Common myeloid progenitor, CD34-positive (primary cell): ENCODE data around the gene KRT8.

Experiments
- CTCF ChIA-PET: fragments of 350-600 bp; sonication (Branson Sonifier 250); formaldehyde crosslinking; loops from one replicate; lab custom pipeline; 2021; ENCODE audit warnings: antibody characterized with exemption; lab: Charles Lee
- POLR2A ChIA-PET: fragments of 350-600 bp; sonication (Branson Sonifier 250); formaldehyde crosslinking; loops from one replicate; lab custom pipeline; 2021; ENCODE audit warnings: antibody characterized with exemption; lab: Charles Lee
- DNase-seq, 3 donors: peaks; one replicate each; pipeline versions ENCODE4 v3.0.0 to v3.0.0-alpha.2; 2013
- H3K27ac ChIP-seq, 2 experiments: 1 replicate in 1 of 2; 2 replicates in 1 of 2; pipeline ENCODE4 v1.7.0; 2013; ENCODE audit warnings: inconsistent platforms in 2 of 2, low read length in 2 of 2, mild to moderate bottlenecking in 2 of 2, low read depth in 1 of 2, moderate library complexity in 1 of 2; ENCODE audit not compliant: severe bottlenecking in 2 of 2, insufficient read depth in 1 of 2, poor library complexity in 1 of 2
- H3K27me3 ChIP-seq, 5 experiments: replicated peaks in 2 of 5; 1 replicate in 3 of 5; 2 replicates in 2 of 5; pipeline versions ENCODE4 v1.6.1 to v1.7.0; 2013; ENCODE audit warnings: low read length in 4 of 5, mild to moderate bottlenecking in 2 of 5, moderate library complexity in 2 of 5, inconsistent platforms in 1 of 5; ENCODE audit not compliant: insufficient read depth in 5 of 5, control insufficient read depth in 4 of 5
- H3K36me3 ChIP-seq, 4 experiments: 1 replicate in 2 of 4; 2 replicates in 2 of 4; pipeline versions ENCODE4 v1.6.1 to v1.7.0; 2013; ENCODE audit warnings: low read length in 3 of 4, control low read depth in 1 of 4, mild to moderate bottlenecking in 1 of 4; ENCODE audit not compliant: control insufficient read depth in 4 of 4, insufficient read depth in 4 of 4
- H3K4me1 ChIP-seq, 4 experiments: 1 replicate in 3 of 4; 2 replicates in 1 of 4; pipeline versions ENCODE4 v1.6.1 to v1.7.1; 2013; ENCODE audit warnings: low read length in 3 of 4, mild to moderate bottlenecking in 3 of 4, control low read depth in 1 of 4, inconsistent platforms in 1 of 4, moderate library complexity in 1 of 4; ENCODE audit not compliant: control insufficient read depth in 4 of 4, insufficient read depth in 4 of 4; ENCODE audit errors: control extremely low read depth in 1 of 4
- H3K4me3 ChIP-seq, 7 experiments: 1 replicate in 4 of 7; 2 replicates in 3 of 7; pipeline versions ENCODE4 v1.5.1 to v1.7.0; 2013; ENCODE audit warnings: mild to moderate bottlenecking in 7 of 7, low read length in 6 of 7, moderate library complexity in 6 of 7, inconsistent platforms in 2 of 7, low read depth in 2 of 7, control low read depth in 1 of 7; ENCODE audit not compliant: insufficient read depth in 4 of 7, control insufficient read depth in 1 of 7; ENCODE audit errors: extremely low read depth in 1 of 7
- H3K9me3 ChIP-seq, 5 experiments: 1 replicate in 4 of 5; 2 replicates in 1 of 5; pipeline versions ENCODE4 v1.6.1 to v1.7.1; 2013; ENCODE audit warnings: low read length in 4 of 5, mild to moderate bottlenecking in 2 of 5, inconsistent platforms in 1 of 5, low read depth in 1 of 5, moderate library complexity in 1 of 5; ENCODE audit not compliant: control insufficient read depth in 4 of 5, insufficient read depth in 2 of 5; ENCODE audit errors: control extremely low read depth in 1 of 5
- WGBS: methylation state at CpG from one replicate; pipeline ENCODE4 v1.1.5; 2013; ENCODE audit not compliant: insufficient coverage; 5-methylcytosine and 5-hydroxymethylcytosine counted together

KRT8 gene

DNA sequence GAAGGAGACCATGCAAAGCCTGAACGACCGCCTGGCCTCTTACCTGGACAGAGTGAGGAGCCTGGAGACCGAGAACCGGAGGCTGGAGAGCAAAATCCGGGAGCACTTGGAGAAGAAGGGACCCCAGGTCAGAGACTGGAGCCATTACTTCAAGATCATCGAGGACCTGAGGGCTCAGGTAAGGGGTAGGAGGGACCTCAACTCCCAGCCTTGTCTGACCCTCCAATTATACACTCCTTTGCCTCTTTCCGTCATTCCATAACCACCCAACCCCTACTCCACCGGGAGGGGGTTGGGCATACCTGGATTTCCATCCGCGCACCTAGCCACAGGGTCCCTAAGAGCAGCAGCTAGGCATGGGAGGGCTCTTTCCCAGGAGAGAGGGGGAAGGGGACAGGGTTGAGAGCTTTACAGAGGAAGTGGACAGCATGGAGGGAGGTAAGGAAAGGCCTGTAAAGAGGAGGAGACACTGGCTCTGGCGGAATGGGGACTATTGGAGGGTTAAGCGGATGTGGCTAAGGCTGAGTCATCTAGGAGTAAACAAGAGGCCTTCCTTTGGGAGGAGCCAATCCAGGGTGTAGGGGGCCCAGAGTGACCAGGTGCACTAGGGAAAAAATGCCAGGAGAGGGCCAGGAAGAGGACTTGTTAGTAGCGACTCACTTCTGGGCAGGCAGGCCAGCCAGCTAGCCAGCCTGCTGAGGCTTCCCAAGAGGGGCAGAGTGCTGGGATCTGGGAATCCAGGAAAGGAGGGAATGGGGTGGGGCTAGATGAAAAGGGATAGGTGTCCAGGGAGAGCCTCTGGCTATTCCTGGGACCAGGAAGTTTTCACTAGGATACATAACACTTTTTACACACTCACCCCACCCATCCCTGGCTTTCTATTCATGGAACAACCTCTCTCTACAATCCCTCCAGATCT, 44.8 kb upstream of the KRT8 start:
- H3K36me3 ChIP-seq, result peaks cover 0 to 20% (median 2%) of the 10 kb centered on the region in 4 experiments
- no peaks in the 10 kb centered on the region for H3K9me3 ChIP-seq
- POLR2A ChIA-PET, result no interaction called here
- CTCF ChIA-PET, result interaction anchor here (0.8 to 4.1 kb wide), 7 partner anchors 8 to 69 kb away, joined by 3 to 47 read pairs (median 5); no protein-coding TSS in a partner anchor
- peak in 2 of 3 donors; percentile 48 to 61 for DNase-seq
- peak overlapping the region; percentile 33 to 83 for H3K27ac ChIP-seq
- peaks cover 0 to 12% (median 0%) of the 10 kb centered on the region in 5 experiments for H3K27me3 ChIP-seq
- H3K4me1 ChIP-seq, result peaks cover 0 to 20% (median 3%) of the 10 kb centered on the region in 4 experiments
- peak overlapping the region in 6 of 7 experiments; percentile 5 to 84 (median 67) for H3K4me3 ChIP-seq
- WGBS, result 25% methylated on average over 11 of the region's 13 CpGs

GRCh38 chr12:52947738-52948423, 43.0 kb upstream of the KRT8 start:
- ChIA-PET POLR2A (no interaction called here), CTCF (interaction anchor here (1.0 to 1.3 kb wide), 3 partner anchors 27 to 63 kb away, joined by 3 to 4 read pairs (median 3); no protein-coding TSS in a partner anchor)
- Histone ChIP-seq H3K36me3 (peaks cover 0 to 13% (median 2%) of the 10 kb centered on the region in 4 experiments), H3K9me3 (no peaks in the 10 kb centered on the region), H3K4me3 (peak overlapping the region in 2 of 7 experiments; percentile 25 to 74), H3K4me1 (peaks cover 0 to 20% (median 3%) of the 10 kb centered on the region in 4 experiments), H3K27ac (no peak overlapping the region), H3K27me3 (peaks cover 0 to 12% (median 0%) of the 10 kb centered on the region in 5 experiments)
- DNase-seq, result no peak
- 97% methylated on average over 7 of the region's 12 CpGs for WGBS

GRCh38 chr12:52946797-52947547, 42.1 kb upstream of the KRT8 start:
- Histone ChIP-seq H3K27ac (no peak overlapping the region), H3K4me1 (peaks cover 0 to 15% (median 3%) of the 10 kb centered on the region in 4 experiments), H3K27me3 (peaks cover 0 to 12% (median 0%) of the 10 kb centered on the region in 5 experiments), H3K9me3 (no peaks in the 10 kb centered on the region), H3K36me3 (peaks cover 0 to 12% (median 0%) of the 10 kb centered on the region in 4 experiments), H3K4me3 (no peak overlapping the region)
- ChIA-PET CTCF (interaction anchor here (0.9 to 2.5 kb wide), 4 partner anchors 20 to 50 kb away, joined by 3 to 8 read pairs (median 4); no protein-coding TSS in a partner anchor), POLR2A (no interaction called here)
- WGBS, result 95% methylated on average over 7 of the region's 10 CpGs
- DNase-seq, result no peak

- DNase-seq, result no peak
- Histone ChIP-seq H3K4me1 (peaks cover 0 to 15% (median 3%) of the 10 kb centered on the region in 4 experiments), H3K27me3 (peaks cover 0 to 12% (median 0%) of the 10 kb centered on the region in 5 experiments), H3K27ac (no peak overlapping the region), H3K36me3 (peaks cover 0 to 6% (median 0%) of the 10 kb centered on the region in 4 experiments), H3K4me3 (no peak overlapping the region), H3K9me3 (no peaks in the 10 kb centered on the region)
- ChIA-PET CTCF (interaction anchor here (0.7 to 2.5 kb wide), 4 partner anchors 19 to 50 kb away, joined by 3 to 8 read pairs (median 4); no protein-coding TSS in a partner anchor), POLR2A (no interaction called here)
- 60% methylated on average over 1 of the region's 1 CpG for WGBS
Measured at GRCh38 chr12:52946334-52946733, 41.5 kb upstream of the KRT8 start.

GRCh38 chr12:52945389-52946232, 40.7 kb upstream of the KRT8 start:
- H3K4me3 ChIP-seq, result no peak overlapping the region
- no peak overlapping the region for H3K27ac ChIP-seq
- peaks cover 0 to 12% (median 0%) of the 10 kb centered on the region in 5 experiments for H3K27me3 ChIP-seq
- no peaks in the 10 kb centered on the region for H3K36me3 ChIP-seq
- ChIA-PET CTCF (interaction anchor here (0.7 to 2.5 kb wide), 6 partner anchors 11 to 61 kb away, joined by 3 to 8 read pairs (median 5); no protein-coding TSS in a partner anchor), POLR2A (no interaction called here)
- no peak for DNase-seq
- H3K9me3 ChIP-seq, result no peaks in the 10 kb centered on the region
- WGBS, result 93% methylated on average over 6 of the region's 13 CpGs
- peaks cover 0 to 15% (median 3%) of the 10 kb centered on the region in 4 experiments for H3K4me1 ChIP-seq
